ENCODE results near the gene ZNF205.

GRCh38 chr16:3071655-3072054 lies 40.7 kb upstream of the ZNF205 start:
- TF ChIP-seq CTCF (IDR thresholded peaks at IDR 0.05) (no peak), POLR2A (IDR thresholded peaks at IDR 0.05) (no peak)
